PC-3 (cell line): ENCODE data around the gene CEP170B.
"Not testable (repeated sequence)": the region's sequence is repeated elsewhere in the genome, so short reads cannot be mapped to it uniquely, and the experiment has no call there.

Experiments used
- EZH2 ChIP-seq: fragments of 300-600 bp; sonication (generic); IDR thresholded peaks from one replicate; pipeline ENCODE4 v1.6.1; 2017; ENCODE audit warnings: antibody characterized with exemption, mild to moderate bottlenecking, low read length; ENCODE audit not compliant: unreplicated experiment
- EZH2phosphoT487 ChIP-seq: fragments of 300-600 bp; sonication (generic); IDR thresholded peaks from 2 replicates; pipeline ENCODE4 v1.6.1; 2018; ENCODE audit warnings: mild to moderate bottlenecking, antibody characterized with exemption, low read length, borderline replicate concordance
- TF ChIP-seq, protein P1 (sequence below): fragments of 300-600 bp; sonication (generic); conservative IDR thresholded peaks from 2 replicates; pipeline ENCODE4 v1.5.1; 2017; ENCODE audit warnings: antibody characterized with exemption, low read depth, mild to moderate bottlenecking, low read length

DNA sequence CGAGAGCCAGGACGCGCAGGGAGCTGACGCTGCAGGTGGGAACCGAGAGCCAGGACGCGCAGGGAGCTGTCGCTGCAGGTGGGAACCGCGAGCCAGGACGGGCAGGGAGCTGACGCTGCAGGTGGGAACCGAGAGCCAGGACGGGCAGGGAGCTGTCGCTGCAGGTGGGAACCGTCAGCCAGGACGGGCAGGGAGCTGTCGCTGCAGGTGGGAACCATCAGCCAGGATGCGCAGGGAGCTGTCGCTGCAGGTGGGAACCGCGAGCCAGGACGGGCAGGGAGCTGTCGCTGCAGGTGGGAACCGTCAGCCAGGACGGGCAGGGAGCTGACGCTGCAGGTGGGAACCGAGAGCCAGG is 40.5 kb downstream of the CEP170B start:
- not testable (repeated sequence) for TF ChIP-seq EZH2, EZH2phosphoT487
- TF ChIP-seq, protein P1, sequence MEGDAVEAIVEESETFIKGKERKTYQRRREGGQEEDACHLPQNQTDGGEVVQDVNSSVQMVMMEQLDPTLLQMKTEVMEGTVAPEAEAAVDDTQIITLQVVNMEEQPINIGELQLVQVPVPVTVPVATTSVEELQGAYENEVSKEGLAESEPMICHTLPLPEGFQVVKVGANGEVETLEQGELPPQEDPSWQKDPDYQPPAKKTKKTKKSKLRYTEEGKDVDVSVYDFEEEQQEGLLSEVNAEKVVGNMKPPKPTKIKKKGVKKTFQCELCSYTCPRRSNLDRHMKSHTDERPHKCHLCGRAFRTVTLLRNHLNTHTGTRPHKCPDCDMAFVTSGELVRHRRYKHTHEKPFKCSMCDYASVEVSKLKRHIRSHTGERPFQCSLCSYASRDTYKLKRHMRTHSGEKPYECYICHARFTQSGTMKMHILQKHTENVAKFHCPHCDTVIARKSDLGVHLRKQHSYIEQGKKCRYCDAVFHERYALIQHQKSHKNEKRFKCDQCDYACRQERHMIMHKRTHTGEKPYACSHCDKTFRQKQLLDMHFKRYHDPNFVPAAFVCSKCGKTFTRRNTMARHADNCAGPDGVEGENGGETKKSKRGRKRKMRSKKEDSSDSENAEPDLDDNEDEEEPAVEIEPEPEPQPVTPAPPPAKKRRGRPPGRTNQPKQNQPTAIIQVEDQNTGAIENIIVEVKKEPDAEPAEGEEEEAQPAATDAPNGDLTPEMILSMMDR = not testable (repeated sequence)
